ENCODE results near the gene CAMK1D.

- TF ChIP-seq CTCF (conservative IDR thresholded peaks at IDR 0.05; ENCODE audit: low read length) (no peak), EZH2phosphoT487 (IDR thresholded peaks at IDR 0.05; ENCODE audit: borderline replicate concordance, low read depth, low read length) (no peak)
Measured at GRCh38 chr10:12702215-12702770, 352.9 kb downstream of the CAMK1D start.

All from OCI-LY7 (cell line).